HG03095 (cell line): Measurements from ENCODE around the gene KCNK7.
A peak's percentile ranks its signal among the peaks of the same experiment; 100 is the strongest.
"Not testable (repeated sequence)": the region's sequence is repeated elsewhere in the genome, so short reads cannot be mapped to it uniquely, and the experiment has no call there.

Experiments
- ATAC-seq: cut with Tn5 transposase; IDR thresholded peaks from one replicate; pipeline ENCODE4 v1.9.1; 2021; ENCODE audit warnings: moderate library complexity; ENCODE audit not compliant: unreplicated experiment

KCNK7 gene, protein sequence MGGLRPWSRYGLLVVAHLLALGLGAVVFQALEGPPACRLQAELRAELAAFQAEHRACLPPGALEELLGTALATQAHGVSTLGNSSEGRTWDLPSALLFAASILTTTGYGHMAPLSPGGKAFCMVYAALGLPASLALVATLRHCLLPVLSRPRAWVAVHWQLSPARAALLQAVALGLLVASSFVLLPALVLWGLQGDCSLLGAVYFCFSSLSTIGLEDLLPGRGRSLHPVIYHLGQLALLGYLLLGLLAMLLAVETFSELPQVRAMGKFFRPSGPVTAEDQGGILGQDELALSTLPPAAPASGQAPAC

DNA sequence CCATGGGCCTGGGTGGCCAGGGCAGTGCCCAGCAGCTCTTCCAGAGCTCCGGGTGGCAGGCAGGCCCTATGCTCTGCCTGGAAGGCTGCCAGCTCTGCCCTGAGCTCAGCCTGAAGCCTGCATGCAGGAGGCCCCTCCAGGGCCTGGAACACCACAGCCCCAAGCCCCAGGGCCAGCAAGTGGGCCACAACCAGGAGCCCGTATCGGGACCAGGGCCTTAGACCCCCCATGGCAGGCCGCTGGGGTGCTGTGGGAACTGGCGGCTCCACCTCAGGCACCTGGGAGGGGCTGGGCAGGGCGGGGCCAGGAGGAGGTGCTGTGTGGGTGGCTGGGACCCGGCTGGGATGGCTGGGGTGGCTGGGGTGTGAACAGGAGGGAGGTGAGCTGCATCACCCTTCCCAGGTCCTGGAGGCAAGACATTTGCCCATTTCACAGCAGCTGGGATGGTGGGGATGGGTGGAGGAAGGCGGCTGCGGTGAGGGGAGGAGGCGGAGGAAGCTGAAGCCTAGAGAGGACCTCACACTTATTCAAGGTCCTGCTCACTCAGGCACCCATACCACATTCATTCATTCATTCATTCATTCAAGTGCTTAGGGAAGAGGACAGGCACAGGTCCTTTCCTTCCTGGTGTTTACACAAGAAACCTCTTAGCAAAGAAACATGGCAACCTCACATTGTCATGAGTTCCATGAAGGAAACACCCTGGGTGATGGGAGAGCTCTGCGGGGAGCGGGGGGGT lies at the start of gene KCNK7:
TSS of gene KCNK7 (minus strand) at position 258 of the 739 bp plus-strand sequence. CDS start at position 230, 28 bp downstream.
- ATAC-seq = no peak

DNA sequence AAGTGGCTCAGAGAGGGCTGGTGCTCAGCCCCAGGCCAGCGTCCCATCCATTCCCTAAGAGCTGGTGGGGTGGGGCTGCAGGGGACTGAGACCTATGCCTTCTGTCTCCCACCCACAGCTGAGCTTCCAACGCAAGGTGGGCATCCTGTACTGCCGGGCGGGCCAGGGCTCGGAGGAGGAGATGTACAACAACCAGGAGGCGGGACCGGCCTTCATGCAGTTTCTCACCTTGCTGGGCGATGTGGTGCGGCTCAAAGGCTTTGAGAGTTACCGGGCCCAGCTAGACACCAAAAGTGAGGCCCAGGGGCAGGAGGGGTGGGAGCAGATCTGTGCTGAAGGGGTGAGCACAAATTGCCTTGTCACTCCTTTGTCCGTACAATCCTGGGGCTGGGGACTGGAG lies 49.2 kb upstream of the KCNK7 start:
- no peak for ATAC-seq

DNA sequence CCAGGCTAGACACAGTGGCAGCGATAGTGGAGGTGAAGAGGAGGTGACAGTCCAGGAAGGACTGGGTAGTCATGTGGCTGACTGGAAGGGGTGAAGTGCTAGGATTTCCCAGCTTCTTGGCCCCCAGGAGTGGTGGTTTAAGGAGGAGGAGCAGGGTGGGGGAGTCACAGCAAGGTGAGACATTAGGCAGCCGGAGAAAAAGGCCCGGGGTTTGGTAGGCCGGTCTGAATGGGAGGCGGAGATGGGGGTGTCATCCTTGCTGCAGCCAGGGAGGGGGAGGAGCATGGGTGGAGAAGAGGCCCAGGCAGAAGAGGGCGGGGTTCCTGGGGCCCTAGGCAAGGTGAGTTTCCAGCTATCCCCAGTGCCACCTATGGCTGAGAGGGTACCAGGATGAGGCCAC lies 48.4 kb upstream of the KCNK7 start:
- ATAC-seq = no peak

DNA sequence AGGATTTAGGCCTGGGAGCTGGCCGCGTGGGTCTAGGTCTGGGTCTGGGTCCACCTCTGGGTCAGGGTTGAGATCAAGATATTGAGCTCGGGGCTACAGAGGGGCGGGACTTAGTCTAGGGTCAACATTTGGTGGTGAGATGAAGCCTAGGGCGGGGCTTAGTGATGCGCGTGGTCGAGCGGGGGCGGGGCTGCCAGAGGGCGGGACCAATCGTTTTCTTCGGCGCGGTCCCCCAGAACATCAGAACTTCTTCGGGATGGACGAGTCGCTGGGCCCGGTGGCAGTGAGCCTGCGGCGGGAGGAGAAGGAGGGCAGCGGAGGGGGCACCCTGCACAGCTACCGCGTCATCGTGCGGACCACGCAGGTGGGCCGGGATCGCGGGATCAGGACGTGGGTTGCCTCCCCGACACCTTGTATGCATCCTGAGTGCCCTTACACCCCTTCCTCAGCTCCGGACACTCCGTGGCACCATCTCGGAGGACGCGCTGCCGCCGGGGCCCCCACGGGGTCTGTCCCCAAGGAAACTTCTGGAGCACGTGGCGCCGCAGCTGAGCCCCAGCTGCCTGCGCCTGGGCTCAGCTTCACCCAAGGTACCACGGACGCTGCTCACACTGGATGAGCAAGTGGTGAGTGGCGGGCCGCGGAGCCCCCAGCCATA lies 46.5 kb upstream of the KCNK7 start:
- no peak for ATAC-seq

DNA sequence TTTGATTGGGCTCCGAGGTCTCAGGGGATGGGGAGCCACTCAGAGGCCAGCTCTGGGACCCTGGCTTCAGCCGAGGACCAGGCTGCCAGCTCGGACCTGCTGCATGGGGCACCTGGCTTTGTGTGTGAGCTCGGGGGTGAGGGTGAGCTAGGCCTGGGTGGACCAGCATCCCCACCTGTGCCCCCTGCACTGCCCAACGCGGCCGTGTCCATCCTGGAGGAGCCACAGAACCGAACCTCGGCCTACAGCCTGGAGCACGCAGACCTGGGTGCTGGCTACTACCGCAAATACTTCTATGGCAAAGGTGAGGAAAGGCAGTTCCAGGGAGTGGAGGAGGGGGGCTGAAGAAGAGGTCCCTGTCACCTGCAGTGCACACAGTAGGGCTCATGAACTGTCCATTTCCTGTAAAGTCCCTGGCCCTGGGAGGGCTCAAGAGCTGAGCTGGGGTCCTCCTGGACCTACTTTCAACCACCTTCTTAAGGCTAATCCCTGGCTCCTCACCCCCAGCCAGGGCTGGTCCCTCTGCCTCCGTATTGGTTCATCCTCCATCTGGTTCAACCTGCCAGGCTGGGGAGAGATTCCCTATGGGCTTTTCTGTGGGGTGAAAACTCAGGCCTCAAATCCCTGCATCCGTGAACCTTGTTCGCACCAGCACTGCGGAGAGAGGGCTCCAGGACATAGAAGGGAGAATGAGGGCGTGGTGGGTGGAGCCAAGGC lies 45.9 kb upstream of the KCNK7 start:
- ATAC-seq = no peak

DNA sequence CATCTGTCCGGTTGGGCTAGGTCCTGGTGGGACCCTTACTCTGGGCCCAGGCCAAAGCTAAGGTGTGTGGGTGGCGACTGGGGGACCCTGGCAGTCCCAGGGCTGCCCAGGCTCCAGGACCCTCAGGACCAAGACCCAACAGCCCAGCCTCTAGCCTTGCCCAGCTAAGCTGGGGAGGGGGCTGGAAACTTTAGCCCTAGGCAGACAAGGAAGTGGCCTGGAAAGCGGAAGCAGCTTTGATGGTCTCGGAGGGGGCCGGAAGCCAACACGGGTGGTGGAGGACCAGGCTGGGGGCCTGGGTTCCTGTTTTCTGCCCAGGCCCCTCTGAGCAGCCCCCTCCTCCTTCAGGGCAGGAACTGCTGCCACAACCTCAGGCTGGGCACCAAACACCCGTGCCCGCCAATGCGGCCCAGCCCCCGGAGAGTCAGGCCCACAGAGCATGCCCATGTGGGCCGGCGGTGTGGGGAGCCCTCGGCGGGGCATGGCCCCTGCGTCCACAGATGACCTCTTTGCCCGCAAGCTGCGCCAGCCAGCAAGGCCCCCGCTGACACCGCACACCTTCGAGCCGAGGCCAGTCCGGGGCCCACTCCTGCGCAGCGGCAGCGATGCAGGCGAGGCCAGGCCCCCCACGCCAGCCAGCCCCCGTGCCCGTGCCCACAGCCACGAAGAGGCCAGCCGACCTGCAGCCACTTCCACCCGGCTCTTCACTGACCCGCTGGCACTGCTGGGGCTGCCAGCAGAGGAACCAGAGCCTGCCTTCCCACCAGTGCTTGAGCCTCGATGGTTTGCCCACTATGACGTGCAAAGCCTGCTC lies 45.1 kb upstream of the KCNK7 start:
- no peak for ATAC-seq

DNA sequence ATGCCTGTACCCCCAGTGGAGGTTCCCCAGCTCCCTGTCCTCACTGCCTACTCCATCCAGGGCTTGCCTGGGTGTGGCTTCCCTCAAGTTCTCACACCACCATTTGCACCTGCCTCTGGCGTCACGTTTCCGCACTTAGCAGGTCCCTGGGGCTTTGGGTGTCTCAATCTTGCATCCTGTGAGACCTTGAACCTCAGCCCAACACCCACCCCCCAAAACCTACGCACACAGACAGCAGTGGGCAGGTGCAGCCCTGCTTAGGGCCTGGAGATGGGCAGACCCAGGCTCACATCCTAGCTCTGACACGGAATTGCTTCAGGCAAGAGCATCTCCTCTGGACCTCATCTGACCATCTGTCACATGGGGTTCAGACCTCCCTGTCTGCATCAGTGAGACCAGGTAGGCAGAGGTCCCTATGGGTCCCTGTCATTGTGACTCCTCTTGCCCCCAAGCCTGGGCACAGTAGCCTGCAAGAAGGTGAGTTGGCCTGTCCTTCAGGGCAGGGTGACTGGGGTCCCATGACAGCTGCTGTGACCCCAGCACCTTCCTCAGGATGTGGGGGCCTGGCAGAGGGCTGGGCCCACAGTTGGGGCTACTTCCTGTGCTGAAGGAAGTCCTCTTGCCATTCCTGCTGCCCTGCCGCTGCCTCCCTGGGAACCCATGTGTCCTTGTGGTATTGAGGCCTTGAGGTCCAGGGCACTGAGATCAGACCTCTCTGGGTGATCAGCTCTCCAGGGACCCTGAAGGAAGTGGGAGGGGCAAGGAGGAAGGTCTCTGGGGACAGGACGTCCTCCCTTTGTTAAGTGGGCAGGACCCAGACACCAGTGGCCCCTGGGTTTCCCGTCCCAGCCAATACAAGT lies 44.3 kb upstream of the KCNK7 start:
- peak; percentile 37 for ATAC-seq

DNA sequence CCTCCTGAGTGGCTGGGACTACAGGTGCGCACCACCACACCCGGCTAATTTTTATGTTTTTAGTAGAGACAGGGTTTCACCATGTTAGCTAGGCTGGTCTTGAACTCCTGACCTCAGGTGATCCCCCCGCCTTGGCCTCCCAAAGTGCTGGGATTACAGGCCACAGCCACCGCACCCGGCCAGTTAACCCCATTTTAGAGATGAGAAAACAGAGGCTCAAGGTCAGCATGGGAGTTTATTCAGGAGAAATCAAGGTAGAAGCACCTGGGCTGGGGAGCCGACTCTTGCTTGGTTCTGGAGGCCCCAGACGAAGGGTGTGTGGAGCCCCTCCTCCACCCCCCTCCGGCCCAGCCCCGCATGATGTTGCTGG lies 43.6 kb upstream of the KCNK7 start:
- not testable (repeated sequence) for ATAC-seq

DNA sequence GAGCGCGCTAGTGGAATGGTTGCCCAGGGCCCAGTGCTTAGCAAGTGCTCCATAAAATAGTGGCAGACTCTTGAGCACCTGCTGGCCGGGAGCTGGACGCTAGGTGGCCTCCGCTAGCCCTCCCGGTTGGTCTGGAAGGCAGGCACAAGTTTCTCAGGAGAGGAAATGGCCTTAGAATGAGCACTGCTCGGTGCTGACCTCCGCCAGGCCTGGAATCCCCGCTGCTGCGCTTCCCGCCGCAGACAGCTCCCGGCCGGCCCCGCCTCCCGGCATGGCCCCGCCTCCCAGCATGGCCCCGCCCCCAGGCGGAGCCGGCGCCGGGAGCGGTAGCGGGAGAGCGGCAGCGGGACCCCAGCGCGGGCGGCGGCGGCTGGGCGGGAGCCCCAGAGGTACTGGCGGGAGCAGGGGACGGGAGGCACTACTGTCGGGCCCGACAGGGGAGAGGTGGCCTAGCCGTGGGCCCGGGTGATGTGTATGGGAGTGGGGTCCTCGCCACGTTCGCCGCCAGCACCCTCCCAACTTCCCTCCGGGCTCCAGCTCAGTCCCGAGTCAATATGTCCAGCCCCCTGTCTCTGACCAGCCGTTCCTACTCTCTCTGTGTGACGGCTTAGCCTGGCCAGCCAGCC lies 42.3 kb upstream of the KCNK7 start, which contains the start of gene SIPA1:
TSS of gene SIPA1 (plus strand) at position 308 of the 626 bp plus-strand sequence. CDS start 2,821 bp downstream, outside the sequence.
- peak; percentile 39 for ATAC-seq

DNA sequence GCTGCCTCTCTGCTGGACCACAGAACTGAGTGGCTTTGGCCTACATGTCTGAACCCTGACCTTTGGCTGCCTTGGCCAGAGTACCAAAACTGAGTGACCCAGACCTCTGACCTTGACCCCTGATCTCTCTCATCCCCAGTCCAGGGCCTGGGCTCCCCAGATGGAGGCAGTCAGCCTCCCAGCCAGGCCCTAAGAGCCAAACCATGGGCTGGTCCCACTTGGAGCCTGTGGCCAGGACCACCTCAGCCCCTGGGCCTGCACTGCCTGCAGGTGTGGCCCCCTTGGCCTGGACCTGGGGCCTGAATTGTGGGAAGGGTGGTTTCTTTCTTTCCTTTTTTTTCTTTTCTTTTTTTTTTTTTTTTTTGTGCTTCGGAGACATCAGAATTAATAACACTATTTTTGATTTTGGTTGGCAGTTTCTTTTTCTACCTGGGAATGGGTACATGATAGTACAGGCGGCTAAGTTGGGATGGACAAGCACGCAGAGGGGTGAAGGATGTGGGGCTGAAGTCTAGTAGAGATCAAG lies 41.5 kb upstream of the KCNK7 start:
- ATAC-seq = no peak

DNA sequence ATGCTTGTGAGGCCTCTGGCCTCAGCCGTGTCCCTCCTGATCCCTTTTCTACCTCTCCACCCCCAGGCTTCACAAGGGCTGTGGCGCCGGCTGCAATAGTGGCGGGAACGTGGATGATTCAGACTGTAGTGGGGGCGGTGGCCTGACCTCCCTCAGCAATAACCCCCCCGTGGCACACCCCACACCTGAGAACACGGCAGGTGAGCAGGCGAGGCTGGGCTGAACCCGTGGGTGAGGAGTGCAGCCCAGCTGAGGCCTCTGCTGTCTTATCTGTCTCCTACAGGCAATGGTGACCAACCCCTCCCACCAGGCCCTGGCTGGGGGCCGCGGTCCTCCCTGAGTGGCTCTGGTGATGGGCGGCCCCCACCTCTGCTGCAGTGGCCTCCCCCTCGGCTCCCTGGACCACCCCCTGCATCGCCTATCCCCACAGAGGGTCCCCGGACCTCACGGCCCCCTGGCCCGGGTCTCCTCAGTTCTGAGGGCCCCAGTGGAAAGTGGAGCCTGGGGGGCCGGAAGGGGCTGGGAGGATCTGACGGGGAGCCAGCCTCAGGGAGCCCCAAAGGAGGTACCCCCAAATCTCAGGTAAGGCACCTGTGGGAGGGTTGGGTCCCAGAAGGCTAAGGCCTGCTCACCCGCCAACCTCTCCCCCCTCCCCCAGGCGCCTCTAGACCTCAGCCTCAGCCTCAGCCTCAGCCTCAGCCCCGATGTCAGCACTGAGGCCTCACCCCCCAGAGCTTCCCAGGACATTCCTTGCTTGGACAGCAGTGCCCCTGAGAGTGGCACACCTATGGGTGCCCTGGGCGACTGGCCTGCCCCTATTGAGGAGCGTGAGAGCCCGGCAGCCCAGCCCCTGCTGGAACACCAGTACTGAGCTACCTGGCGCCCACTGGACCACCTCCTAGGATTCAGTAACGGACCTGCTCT lies 40.8 kb upstream of the KCNK7 start:
- ATAC-seq = no peak

DNA sequence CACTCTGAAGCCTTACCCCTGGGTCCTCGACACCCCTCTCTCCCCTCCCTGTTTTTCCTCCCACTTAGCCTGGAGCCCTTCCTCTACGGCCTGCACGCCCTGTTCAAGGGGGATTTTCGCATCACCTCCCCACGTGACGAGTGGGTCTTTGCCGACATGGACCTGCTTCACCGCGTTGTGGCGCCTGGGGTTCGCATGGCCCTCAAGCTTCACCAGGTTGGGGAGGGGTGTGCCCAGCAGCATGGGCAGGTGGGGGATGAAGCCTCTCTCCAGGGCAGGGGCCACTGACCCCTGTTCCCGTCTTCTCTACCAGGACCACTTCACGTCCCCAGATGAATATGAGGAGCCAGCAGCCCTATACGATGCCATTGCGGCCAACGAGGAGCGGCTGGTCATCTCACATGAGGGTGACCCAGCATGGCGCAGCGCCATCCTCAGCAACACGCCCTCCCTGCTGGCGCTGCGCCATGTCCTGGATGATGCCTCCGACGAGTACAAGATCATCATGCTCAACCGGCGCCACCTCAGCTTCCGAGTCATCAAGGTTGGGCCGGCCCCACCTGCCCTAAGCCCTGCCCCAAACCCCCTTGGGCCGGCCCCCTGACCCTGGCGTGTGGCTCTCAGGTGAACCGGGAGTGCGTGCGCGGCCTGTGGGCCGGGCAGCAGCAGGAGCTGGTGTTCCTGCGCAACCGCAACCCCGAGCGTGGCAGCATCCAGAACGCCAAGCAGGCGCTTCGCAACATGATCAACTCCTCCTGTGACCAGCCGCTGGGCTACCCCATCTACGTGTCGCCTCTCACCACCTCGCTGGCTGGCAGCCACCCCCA lies 39.5 kb upstream of the KCNK7 start:
- ATAC-seq = no peak

DNA sequence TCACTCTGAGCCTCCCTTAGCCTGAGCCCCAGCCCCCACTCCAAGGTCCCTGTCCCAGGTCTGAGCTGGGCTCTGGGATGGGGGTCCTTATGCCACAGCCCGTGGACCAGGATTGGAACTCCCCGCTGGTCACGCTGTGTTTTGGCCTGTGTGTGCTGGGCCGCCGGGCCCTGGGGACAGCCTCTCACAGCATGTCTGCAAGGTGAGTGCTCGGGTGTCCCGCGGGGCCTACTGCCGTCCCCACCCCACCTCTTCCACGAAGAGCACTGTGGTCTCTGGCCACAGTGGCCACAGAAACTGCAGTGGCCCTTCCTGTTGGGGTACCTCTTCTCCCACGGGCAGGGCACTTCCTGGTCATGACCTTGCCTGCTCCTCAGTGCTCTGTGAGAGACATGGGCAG lies 38.8 kb upstream of the KCNK7 start:
- no peak for ATAC-seq

DNA sequence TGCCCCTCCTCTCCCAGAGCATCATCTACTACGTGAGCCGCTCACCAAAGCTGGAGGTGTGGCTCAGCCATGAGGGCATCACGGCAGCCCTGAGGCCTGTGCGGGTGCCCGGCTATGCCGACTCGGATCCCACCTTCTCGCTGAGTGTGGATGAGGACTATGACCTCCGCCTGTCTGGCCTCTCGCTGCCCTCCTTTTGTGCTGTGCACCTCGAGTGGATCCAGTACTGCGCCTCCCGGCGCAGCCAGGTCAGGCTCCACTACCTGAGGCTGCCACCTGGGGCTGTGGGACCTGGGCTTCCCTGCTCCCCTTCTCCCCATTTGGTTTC lies 38.5 kb upstream of the KCNK7 start:
- ATAC-seq = no peak

DNA sequence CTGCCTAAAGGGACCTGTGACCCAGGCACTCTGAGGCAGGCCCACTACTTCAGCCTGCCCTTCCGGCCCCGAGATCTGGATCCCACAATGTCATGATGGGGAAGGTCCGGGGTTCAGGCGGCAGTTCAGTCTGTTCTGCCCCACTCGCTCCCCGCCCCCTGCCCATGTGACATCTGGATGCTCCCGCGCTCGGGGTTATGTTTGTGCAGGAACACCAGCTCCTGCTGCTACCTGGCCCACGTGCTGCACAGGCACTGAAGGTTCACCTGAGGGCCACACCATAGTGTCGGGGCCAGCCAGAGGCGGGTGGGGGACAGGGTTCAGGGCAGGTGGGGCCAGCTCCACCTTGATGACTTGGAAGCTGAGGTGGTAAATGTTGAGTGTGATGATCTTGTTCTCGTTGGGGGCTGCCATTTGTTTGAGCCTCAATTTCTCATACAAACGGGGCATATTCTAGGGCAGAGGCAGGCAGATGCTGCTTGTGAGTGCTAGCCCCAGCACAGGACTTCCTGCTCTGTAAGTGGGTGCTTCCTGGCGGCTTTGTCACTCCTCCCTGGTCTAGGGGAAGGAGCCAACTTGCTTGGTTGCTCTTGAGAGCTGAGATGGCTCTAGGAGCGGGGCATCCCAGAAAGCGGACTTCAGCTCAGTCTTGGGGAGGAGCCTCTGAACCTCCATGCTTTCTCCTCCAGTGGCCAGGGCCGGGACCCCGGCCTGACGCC lies 37.9 kb upstream of the KCNK7 start:
- ATAC-seq = no peak

DNA sequence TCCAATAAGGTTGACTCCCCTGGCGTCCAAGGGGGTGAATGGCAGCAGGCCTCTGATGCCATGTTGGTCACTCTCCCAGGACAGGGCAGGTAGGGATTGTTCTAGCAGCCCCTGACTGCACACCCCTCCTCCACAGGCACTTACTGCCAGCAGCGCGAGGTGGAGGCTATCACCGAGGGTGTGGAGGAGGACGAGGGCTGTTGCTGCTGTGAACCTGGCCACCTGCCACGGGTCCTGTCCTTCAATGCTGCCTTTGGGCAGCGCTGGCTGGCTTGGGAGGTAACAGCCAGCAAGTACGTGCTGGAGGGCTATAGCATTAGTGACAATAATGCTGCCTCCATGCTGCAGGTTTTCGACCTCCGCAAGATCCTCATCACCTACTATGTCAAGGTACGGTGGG lies 34.6 kb upstream of the KCNK7 start:
- ATAC-seq = no peak
